ENCODE results near the gene SEC61A2. TPM values are rescaled to one million over a fixed set of nuclear protein-coding genes. Genes with fewer than 3 reads are reported as not detected.
"Not testable (repeated sequence)": the region's sequence is repeated elsewhere in the genome, so short reads cannot be mapped to it uniquely, and the experiment has no call there.

SEC61A2 gene
- 10 to 100 TPM; 11.7 to 12.8 TPM for total RNA-seq

- H3K9me3 Mint-ChIP-seq, result no peaks in the 10 kb centered on the region
- peak; percentile 98 for DNase-seq
- H3K4me3 Mint-ChIP-seq, result peak within 1 kb of the TSS; percentile 80
- ChIA-PET CTCF (interaction anchor here (1.0 to 1.3 kb wide), 3 partner anchors 11 to 86 kb away, joined by 3 to 4 read pairs (median 3); partner anchors contain the start of genes DHTKD1 and UPF2), POLR2A (interaction anchor here (0.7 to 1.4 kb wide), 7 partner anchors 8 to 87 kb away, joined by 3 to 7 read pairs (median 3); partner anchors contain the start of genes CDC123, NUDT5 and UPF2)
- H3K27me3 Mint-ChIP-seq, result no peaks in the 10 kb centered on the region
- H3K27ac Mint-ChIP-seq, result peak within 1 kb of the TSS; percentile 80
- peaks cover 36% of the 10 kb centered on the region for H3K4me1 Mint-ChIP-seq
- H3K36me3 Mint-ChIP-seq (ENCODE audit: low read depth), result peaks cover 19% of the 10 kb centered on the region
Measured at GRCh38 chr10:12129222-12130111, at the start of gene SEC61A2. TSS of gene SEC61A2 (plus strand) at chr10:12129677. CDS start at chr10:12129788, 111 bp downstream.

- no peaks in the 10 kb centered on the region for H3K27me3 Mint-ChIP-seq
- ChIA-PET CTCF (no interaction called here), POLR2A (interaction anchor here (0.8 to 1.1 kb wide), 2 partner anchors 12 to 47 kb away, joined by 3 read pairs; no protein-coding TSS in a partner anchor)
- no peaks in the 10 kb centered on the region for H3K9me3 Mint-ChIP-seq
- no peak overlapping the region for H3K27ac Mint-ChIP-seq
- H3K4me3 Mint-ChIP-seq, result no peak overlapping the region
- H3K36me3 Mint-ChIP-seq (ENCODE audit: low read depth), result peaks cover 23% of the 10 kb centered on the region
- no peak for DNase-seq
- H3K4me1 Mint-ChIP-seq, result no peaks in the 10 kb centered on the region
Measured at GRCh38 chr10:12081470-12081869, 48.0 kb upstream of the SEC61A2 start.

- Mint-ChIP-seq H3K4me3 (no peak overlapping the region), H3K9me3 (no peaks in the 10 kb centered on the region), H3K4me1 (no peaks in the 10 kb centered on the region), H3K27ac (no peak overlapping the region), H3K36me3 (ENCODE audit: low read depth) (peaks cover 27% of the 10 kb centered on the region), H3K27me3 (no peaks in the 10 kb centered on the region)
- CTCF ChIA-PET, result no interaction called here
- POLR2A ChIA-PET, result interaction anchor here (1.1 kb wide), 1 partner anchor 46 kb away, joined by 3 read pairs; no protein-coding TSS in a partner anchor
- no peak for DNase-seq
Measured at GRCh38 chr10:12081879-12082557, 47.5 kb upstream of the SEC61A2 start.

- no peak for DNase-seq
- H3K4me1 Mint-ChIP-seq, result peaks cover 2% of the 10 kb centered on the region
- ChIA-PET CTCF (no interaction called here), POLR2A (no interaction called here)
- H3K27me3 Mint-ChIP-seq, result no peaks in the 10 kb centered on the region
- H3K9me3 Mint-ChIP-seq, result peaks cover 2% of the 10 kb centered on the region
- no peak overlapping the region for H3K4me3 Mint-ChIP-seq
- H3K36me3 Mint-ChIP-seq (ENCODE audit: low read depth), result peaks cover 52% of the 10 kb centered on the region
- H3K27ac Mint-ChIP-seq, result no peak overlapping the region
Measured at GRCh38 chr10:12088919-12089318, 40.6 kb upstream of the SEC61A2 start.

GRCh38 chr10:12091421-12091820, 38.1 kb upstream of the SEC61A2 start:
- Mint-ChIP-seq H3K27me3 (no peaks in the 10 kb centered on the region), H3K9me3 (peaks cover 2% of the 10 kb centered on the region), H3K4me3 (no peak overlapping the region), H3K27ac (no peak overlapping the region), H3K36me3 (ENCODE audit: low read depth) (peaks cover 50% of the 10 kb centered on the region), H3K4me1 (peaks cover 2% of the 10 kb centered on the region)
- ChIA-PET CTCF (no interaction called here), POLR2A (no interaction called here)
- DNase-seq, result no peak

GRCh38 chr10:12097361-12097760, 32.1 kb upstream of the SEC61A2 start:
- H3K4me1 Mint-ChIP-seq, H3K27ac Mint-ChIP-seq, POLR2A ChIA-PET, DNase-seq, H3K4me3 Mint-ChIP-seq, H3K27me3 Mint-ChIP-seq, H3K9me3 Mint-ChIP-seq, CTCF ChIA-PET: not testable (repeated sequence)
- H3K36me3 Mint-ChIP-seq (ENCODE audit: low read depth), result peaks cover 45% of the 10 kb centered on the region

GRCh38 chr10:12097791-12098190, 31.7 kb upstream of the SEC61A2 start:
- Mint-ChIP-seq H3K9me3 (no peaks in the 10 kb centered on the region), H3K27me3 (no peaks in the 10 kb centered on the region), H3K4me3 (no peak overlapping the region), H3K4me1 (no peaks in the 10 kb centered on the region), H3K27ac (no peak overlapping the region), H3K36me3 (ENCODE audit: low read depth) (peaks cover 42% of the 10 kb centered on the region)
- ChIA-PET POLR2A (no interaction called here), CTCF (no interaction called here)
- no peak for DNase-seq

- H3K4me3 Mint-ChIP-seq, result no peak overlapping the region
- no peak for DNase-seq
- H3K36me3 Mint-ChIP-seq (ENCODE audit: low read depth), result peaks cover 41% of the 10 kb centered on the region
- no peaks in the 10 kb centered on the region for H3K4me1 Mint-ChIP-seq
- ChIA-PET POLR2A (no interaction called here), CTCF (no interaction called here)
- H3K9me3 Mint-ChIP-seq, result no peaks in the 10 kb centered on the region
- H3K27me3 Mint-ChIP-seq, result no peaks in the 10 kb centered on the region
- H3K27ac Mint-ChIP-seq, result no peak overlapping the region
Measured at GRCh38 chr10:12098966-12099365, 30.5 kb upstream of the SEC61A2 start.

- H3K9me3 Mint-ChIP-seq, result no peaks in the 10 kb centered on the region
- peaks cover 53% of the 10 kb centered on the region for H3K36me3 Mint-ChIP-seq (ENCODE audit: low read depth)
- no peak overlapping the region for H3K4me3 Mint-ChIP-seq
- no peak for DNase-seq
- H3K27ac Mint-ChIP-seq, result no peak overlapping the region
- no peaks in the 10 kb centered on the region for H3K4me1 Mint-ChIP-seq
- no peaks in the 10 kb centered on the region for H3K27me3 Mint-ChIP-seq
- POLR2A ChIA-PET, result no interaction called here
- CTCF ChIA-PET, result no interaction called here
Measured at GRCh38 chr10:12103802-12104201, 25.7 kb upstream of the SEC61A2 start.

- ChIA-PET POLR2A (no interaction called here), CTCF (no interaction called here)
- Mint-ChIP-seq H3K4me3 (no peak overlapping the region), H3K27me3 (no peaks in the 10 kb centered on the region), H3K4me1 (peaks cover 9% of the 10 kb centered on the region), H3K36me3 (ENCODE audit: low read depth) (peaks cover 44% of the 10 kb centered on the region), H3K27ac (no peak overlapping the region), H3K9me3 (no peaks in the 10 kb centered on the region)
- DNase-seq, result no peak
Measured at GRCh38 chr10:12107781-12108180, 21.7 kb upstream of the SEC61A2 start.

GRCh38 chr10:12109286-12109685, 20.2 kb upstream of the SEC61A2 start:
- ChIA-PET CTCF (interaction anchor here (0.7 kb wide), 1 partner anchor 81 kb away, joined by 3 read pairs; no protein-coding TSS in a partner anchor), POLR2A (no interaction called here)
- Mint-ChIP-seq H3K27me3 (no peaks in the 10 kb centered on the region), H3K4me3 (no peak overlapping the region), H3K9me3 (no peaks in the 10 kb centered on the region), H3K36me3 (ENCODE audit: low read depth) (peaks cover 40% of the 10 kb centered on the region), H3K4me1 (peaks cover 16% of the 10 kb centered on the region), H3K27ac (no peak overlapping the region)
- no peak for DNase-seq

- H3K9me3 Mint-ChIP-seq, result no peaks in the 10 kb centered on the region
Measured at GRCh38 chr10:12111528-12111927, 17.9 kb upstream of the SEC61A2 start.

GRCh38 chr10:12113627-12114026, 15.8 kb upstream of the SEC61A2 start:
- no peak overlapping the region for H3K4me3 Mint-ChIP-seq
- no peaks in the 10 kb centered on the region for H3K9me3 Mint-ChIP-seq
- H3K27ac Mint-ChIP-seq, result no peak overlapping the region
- H3K4me1 Mint-ChIP-seq, result peaks cover 16% of the 10 kb centered on the region
- H3K27me3 Mint-ChIP-seq, result no peaks in the 10 kb centered on the region
- POLR2A ChIA-PET, result no interaction called here
- no peak for DNase-seq
- CTCF ChIA-PET, result no interaction called here
- H3K36me3 Mint-ChIP-seq (ENCODE audit: low read depth), result peaks cover 43% of the 10 kb centered on the region

More at GRCh38 chr10:12111528-12111927, 17.9 kb upstream of the SEC61A2 start:
- no peak for DNase-seq
- no peak overlapping the region for H3K4me3 Mint-ChIP-seq
- no peak overlapping the region for H3K27ac Mint-ChIP-seq
- POLR2A ChIA-PET, result interaction anchor here (1.5 kb wide), 1 partner anchor 14 kb away, joined by 5 read pairs; no protein-coding TSS in a partner anchor
- H3K4me1 Mint-ChIP-seq, result peaks cover 16% of the 10 kb centered on the region
- CTCF ChIA-PET, result interaction anchor here (0.6 to 0.7 kb wide), 2 partner anchors 11 to 108 kb away, joined by 4 to 6 read pairs; no protein-coding TSS in a partner anchor
- no peaks in the 10 kb centered on the region for H3K27me3 Mint-ChIP-seq
- peaks cover 39% of the 10 kb centered on the region for H3K36me3 Mint-ChIP-seq (ENCODE audit: low read depth)

All from activated CD4-positive, alpha-beta memory T cell treated with anti-CD3 and anti-CD28 coated beads, Interleukin-2, amount 10 ng/mL, durations not matched to agents 7 days and 5 days (primary cell).